ENCODE measurements around the gene EXOG. TPM values are rescaled to one million over a fixed set of nuclear protein-coding genes. Genes with fewer than 3 reads are reported as not detected.

Gene EXOG
- total and polyA plus RNA-seq, 7 donors: 2.4 to 26.9 (median 9.7) TPM

DNA sequence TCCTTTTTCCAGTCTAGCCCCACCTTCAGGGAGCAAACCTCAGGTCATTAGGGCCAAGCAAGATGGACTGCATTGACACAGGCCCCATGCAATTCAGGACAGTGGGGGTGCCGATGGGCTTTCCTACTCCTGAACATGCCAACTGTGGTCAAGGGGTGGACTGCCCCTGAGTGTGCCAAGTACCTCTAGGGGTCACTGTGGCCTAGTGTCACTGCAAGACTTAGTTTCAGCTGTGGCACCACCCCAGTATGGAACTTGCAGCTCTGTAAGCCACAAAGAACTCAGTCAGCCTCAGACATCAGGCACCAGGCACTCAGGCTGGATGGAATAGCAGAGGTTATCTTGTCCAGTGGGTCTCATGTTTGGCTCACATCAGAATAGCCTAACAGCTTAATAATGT is 32.3 kb downstream of the EXOG start:
- no peak overlapping the region for H3K27ac ChIP-seq
- no peaks in the 10 kb centered on the region for H3K4me1 ChIP-seq
- H3K9me3 ChIP-seq: no peaks in the 10 kb centered on the region
- peaks cover 6 to 46% (median 25%) of the 10 kb centered on the region in 4 donors for H3K36me3 ChIP-seq
- intact Hi-C loops (cut with DNase I): no loop called here
- H3K4me3 ChIP-seq: no peak overlapping the region
- WGBS, 2 donors: 96 to 97% methylated on average over 1 of the region's 1 CpG
- no peaks in the 10 kb centered on the region for H3K27me3 ChIP-seq
- no peak for DNase-seq
- TF ChIP-seq EP300 (IDR thresholded peaks at IDR 0.05) (no peak), POLR2AphosphoS5 (IDR thresholded peaks at IDR 0.05) (no peak), POLR2A (IDR thresholded peaks at IDR 0.05) (no peak)
- TF ChIP-seq, protein P1, sequence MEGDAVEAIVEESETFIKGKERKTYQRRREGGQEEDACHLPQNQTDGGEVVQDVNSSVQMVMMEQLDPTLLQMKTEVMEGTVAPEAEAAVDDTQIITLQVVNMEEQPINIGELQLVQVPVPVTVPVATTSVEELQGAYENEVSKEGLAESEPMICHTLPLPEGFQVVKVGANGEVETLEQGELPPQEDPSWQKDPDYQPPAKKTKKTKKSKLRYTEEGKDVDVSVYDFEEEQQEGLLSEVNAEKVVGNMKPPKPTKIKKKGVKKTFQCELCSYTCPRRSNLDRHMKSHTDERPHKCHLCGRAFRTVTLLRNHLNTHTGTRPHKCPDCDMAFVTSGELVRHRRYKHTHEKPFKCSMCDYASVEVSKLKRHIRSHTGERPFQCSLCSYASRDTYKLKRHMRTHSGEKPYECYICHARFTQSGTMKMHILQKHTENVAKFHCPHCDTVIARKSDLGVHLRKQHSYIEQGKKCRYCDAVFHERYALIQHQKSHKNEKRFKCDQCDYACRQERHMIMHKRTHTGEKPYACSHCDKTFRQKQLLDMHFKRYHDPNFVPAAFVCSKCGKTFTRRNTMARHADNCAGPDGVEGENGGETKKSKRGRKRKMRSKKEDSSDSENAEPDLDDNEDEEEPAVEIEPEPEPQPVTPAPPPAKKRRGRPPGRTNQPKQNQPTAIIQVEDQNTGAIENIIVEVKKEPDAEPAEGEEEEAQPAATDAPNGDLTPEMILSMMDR (IDR thresholded peaks at IDR 0.05): no peak

DNA sequence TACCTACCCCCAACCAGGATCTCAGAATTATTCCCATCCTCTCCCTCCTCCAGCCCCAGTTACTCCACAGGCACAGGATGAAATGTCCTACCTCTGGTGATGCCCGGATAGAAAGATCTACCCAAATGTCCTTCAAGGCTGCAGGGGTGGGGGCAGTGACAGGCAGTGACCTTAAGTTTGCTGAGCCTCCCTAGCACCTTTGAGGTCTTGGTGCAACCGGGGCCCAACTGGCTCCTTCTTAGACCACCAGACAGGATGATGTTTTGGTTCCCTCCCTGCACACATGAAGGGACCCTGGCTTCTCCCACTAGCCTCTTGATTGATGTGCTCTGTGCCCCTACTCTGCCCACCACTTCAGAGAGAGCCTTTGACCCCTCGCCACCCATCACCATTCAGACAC is 36.4 kb downstream of the EXOG start:
- H3K9me3 ChIP-seq: no peaks in the 10 kb centered on the region
- WGBS, 2 donors: 63 to 79% methylated on average over 3 of the region's 3 CpGs
- H3K27ac ChIP-seq: no peak overlapping the region
- no peaks in the 10 kb centered on the region for H3K27me3 ChIP-seq
- H3K36me3 ChIP-seq: peaks cover 0 to 20% (median 4%) of the 10 kb centered on the region in 4 donors
- intact Hi-C loops (cut with DNase I): no loop called here
- no peak overlapping the region for H3K4me3 ChIP-seq
- no peak for TF ChIP-seq POLR2A (IDR thresholded peaks at IDR 0.05)
- TF ChIP-seq, protein P1 (IDR thresholded peaks at IDR 0.05): no peak
- H3K4me1 ChIP-seq: no peaks in the 10 kb centered on the region
- no peak for DNase-seq

DNA sequence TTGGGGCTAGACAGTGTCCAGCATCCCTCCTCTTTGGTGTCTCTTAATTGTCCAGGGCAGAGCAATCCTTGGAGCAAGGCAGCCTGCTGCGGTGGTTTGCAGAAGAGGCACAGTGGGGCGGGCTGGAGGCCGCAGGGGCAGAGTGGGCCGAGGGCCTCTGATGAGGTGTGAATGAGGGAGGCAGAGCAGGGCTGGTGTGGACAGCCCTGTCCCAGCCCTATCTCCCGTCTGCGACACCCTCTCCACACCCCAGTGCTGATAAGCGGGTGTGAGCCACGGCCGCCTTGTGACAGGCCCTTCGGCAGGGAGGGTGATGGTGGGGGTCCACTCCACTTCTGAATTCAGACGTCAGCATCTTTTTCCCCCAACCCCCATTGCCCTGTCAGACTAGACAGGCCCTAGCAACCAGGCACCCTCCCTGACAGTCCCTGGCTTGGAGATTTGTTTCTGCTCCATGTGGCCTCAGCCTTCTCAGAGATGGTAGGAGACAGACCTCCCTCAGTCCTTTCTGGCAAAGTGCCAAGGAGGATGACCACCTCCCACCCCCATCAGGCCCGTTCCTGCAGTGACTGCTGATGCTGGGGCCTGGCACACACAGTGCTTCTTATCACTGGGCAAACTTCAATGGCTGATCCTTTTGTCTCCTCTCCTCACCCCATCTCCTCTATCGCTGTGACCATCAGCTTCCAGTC is 37.3 kb downstream of the EXOG start:
- no peak for DNase-seq
- intact Hi-C loops (cut with DNase I): no loop called here
- no peak for TF ChIP-seq POLR2AphosphoS5 (IDR thresholded peaks at IDR 0.05)
- TF ChIP-seq POLR2A (IDR thresholded peaks at IDR 0.05): no peak
- TF ChIP-seq, protein P1 (IDR thresholded peaks at IDR 0.05): no peak
- no peak for TF ChIP-seq EP300 (IDR thresholded peaks at IDR 0.05)
- Histone ChIP-seq H3K27me3 (no peaks in the 10 kb centered on the region), H3K4me3 (no peak overlapping the region), H3K9me3 (no peaks in the 10 kb centered on the region), H3K36me3 (peaks cover 0 to 15% (median 4%) of the 10 kb centered on the region in 4 donors), H3K4me1 (no peaks in the 10 kb centered on the region), H3K27ac (no peak overlapping the region)
- WGBS, 2 donors: 88 to 93% methylated on average over 13 of the region's 13 CpGs

DNA sequence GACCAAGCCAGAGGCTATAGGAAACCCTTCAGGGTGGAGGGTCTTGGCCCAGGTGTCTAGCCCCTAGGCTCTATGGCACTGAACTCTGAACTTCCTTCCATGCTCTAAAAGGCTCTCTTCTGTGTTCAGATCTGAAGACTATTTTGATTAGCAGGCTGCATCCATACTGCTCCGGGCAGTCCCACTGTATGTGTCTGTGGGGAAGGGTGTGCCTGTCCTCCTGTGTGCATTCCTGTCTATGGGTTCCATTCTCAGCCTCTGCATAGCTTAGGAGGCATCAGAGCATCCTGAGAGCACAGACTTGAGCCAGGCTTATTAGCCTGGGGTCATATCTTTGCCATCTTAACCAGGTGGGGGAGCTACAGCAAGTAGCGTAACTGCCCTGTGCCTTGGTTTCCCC is 38.0 kb downstream of the EXOG start:
- H3K9me3 ChIP-seq: no peaks in the 10 kb centered on the region
- H3K4me1 ChIP-seq: no peaks in the 10 kb centered on the region
- no peak overlapping the region for H3K4me3 ChIP-seq
- no peak for DNase-seq
- intact Hi-C loops (cut with DNase I): no loop called here
- TF ChIP-seq, protein P1 (IDR thresholded peaks at IDR 0.05): no peak
- TF ChIP-seq EP300 (IDR thresholded peaks at IDR 0.05) (no peak), POLR2A (IDR thresholded peaks at IDR 0.05) (no peak), POLR2AphosphoS5 (IDR thresholded peaks at IDR 0.05) (no peak)
- no peaks in the 10 kb centered on the region for H3K27me3 ChIP-seq
- H3K27ac ChIP-seq: no peak overlapping the region
- H3K36me3 ChIP-seq: peaks cover 0 to 15% (median 4%) of the 10 kb centered on the region in 4 donors
- 96 to 99% methylated on average over 2 of the region's 2 CpGs for WGBS, 2 donors

DNA sequence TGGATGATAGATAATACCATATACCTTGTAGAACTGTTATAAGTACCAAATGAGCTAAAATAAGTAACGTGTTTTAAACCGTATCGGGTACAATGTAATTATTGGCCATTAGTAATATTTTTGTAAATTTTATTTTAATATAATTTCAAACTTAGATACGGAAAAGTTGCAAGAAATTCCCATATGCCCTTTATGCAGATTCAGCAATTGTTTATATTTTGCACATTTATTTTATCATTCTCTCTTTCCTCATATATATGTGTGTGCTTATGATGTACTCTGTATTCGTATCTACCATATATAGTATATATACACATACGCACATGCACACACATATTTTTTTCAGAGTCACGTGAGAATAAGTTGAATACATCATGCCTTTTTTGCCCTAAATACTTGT is 38.5 kb downstream of the EXOG start:
- no peaks in the 10 kb centered on the region for H3K4me1 ChIP-seq
- H3K9me3 ChIP-seq: no peaks in the 10 kb centered on the region
- no peaks in the 10 kb centered on the region for H3K27me3 ChIP-seq
- no peak for DNase-seq
- 97 to 98% methylated on average over 7 of the region's 7 CpGs for WGBS, 2 donors
- no peak overlapping the region for H3K27ac ChIP-seq
- intact Hi-C loops (cut with DNase I): no loop called here
- no peak overlapping the region for H3K4me3 ChIP-seq
- TF ChIP-seq EP300 (IDR thresholded peaks at IDR 0.05) (no peak), POLR2AphosphoS5 (IDR thresholded peaks at IDR 0.05) (no peak), POLR2A (IDR thresholded peaks at IDR 0.05) (no peak)
- TF ChIP-seq, protein P1 (IDR thresholded peaks at IDR 0.05): no peak
- peaks cover 0 to 15% (median 4%) of the 10 kb centered on the region in 4 donors for H3K36me3 ChIP-seq
